ENCODE measurements around the gene KRTAP2-3. TPM values are rescaled to one million over a fixed set of nuclear protein-coding genes. Genes with fewer than 3 reads are reported as not detected.

KRTAP2-3 gene
- total RNA-seq, 2 donors from 2014 or later: not detected

- H3K27ac ChIP-seq: no peak overlapping the region
- H3K36me3 ChIP-seq: no peaks in the 10 kb centered on the region
- H3K4me1 ChIP-seq (ENCODE audit: control insufficient read depth in 1 of 2, low read depth in 2 of 2): no peaks in the 10 kb centered on the region
- H3K27me3 ChIP-seq (replicated peaks; ENCODE audit: insufficient read depth): no peaks in the 10 kb centered on the region
- DNase-seq (ENCODE audit: low spot score) (no peak), ATAC-seq (ENCODE audit: insufficient number of reproducible peaks, low FRiP score, low read depth) (no peak)
- no peaks in the 10 kb centered on the region for H3K9me3 ChIP-seq
- no peak for TF ChIP-seq CTCF (IDR thresholded peaks at IDR 0.05)
- H3K4me3 ChIP-seq: no peak overlapping the region
These were observed 35.2 kb downstream of the KRTAP2-3 start for GRCh38 chr17:41024697-41025096.

GRCh38 chr17:41020336-41020735 is 39.6 kb downstream of the KRTAP2-3 start:
- Histone ChIP-seq H3K9me3 (no peaks in the 10 kb centered on the region), H3K27ac (no peak overlapping the region), H3K4me1 (ENCODE audit: control insufficient read depth in 1 of 2, low read depth in 2 of 2) (no peaks in the 10 kb centered on the region), H3K4me3 (no peak overlapping the region), H3K27me3 (replicated peaks; ENCODE audit: insufficient read depth) (no peaks in the 10 kb centered on the region), H3K36me3 (no peaks in the 10 kb centered on the region)
- DNase-seq (ENCODE audit: low spot score) (no peak), ATAC-seq (ENCODE audit: insufficient number of reproducible peaks, low FRiP score, low read depth) (no peak)
- no peak for TF ChIP-seq CTCF (IDR thresholded peaks at IDR 0.05)

- Histone ChIP-seq H3K4me1 (ENCODE audit: control insufficient read depth in 1 of 2, low read depth in 2 of 2) (no peaks in the 10 kb centered on the region), H3K27me3 (replicated peaks; ENCODE audit: insufficient read depth) (no peaks in the 10 kb centered on the region), H3K27ac (no peak overlapping the region), H3K4me3 (no peak overlapping the region), H3K36me3 (no peaks in the 10 kb centered on the region), H3K9me3 (no peaks in the 10 kb centered on the region)
- no peak for ATAC-seq (ENCODE audit: insufficient number of reproducible peaks, low FRiP score, low read depth)
- TF ChIP-seq CTCF (IDR thresholded peaks at IDR 0.05): no peak
- DNase-seq (ENCODE audit: low spot score): no peak
These were observed 40.5 kb downstream of the KRTAP2-3 start for GRCh38 chr17:41019415-41019814.

- DNase-seq (ENCODE audit: low spot score): no peak
- Histone ChIP-seq H3K27me3 (replicated peaks; ENCODE audit: insufficient read depth) (no peaks in the 10 kb centered on the region), H3K27ac (no peak overlapping the region), H3K9me3 (no peaks in the 10 kb centered on the region), H3K36me3 (no peaks in the 10 kb centered on the region), H3K4me1 (ENCODE audit: control insufficient read depth in 1 of 2, low read depth in 2 of 2) (no peaks in the 10 kb centered on the region), H3K4me3 (no peak overlapping the region)
- no peak for ATAC-seq (ENCODE audit: insufficient number of reproducible peaks, low FRiP score, low read depth)
- TF ChIP-seq CTCF (IDR thresholded peaks at IDR 0.05): no peak
These were observed 41.4 kb downstream of the KRTAP2-3 start for GRCh38 chr17:41018541-41018940.

- DNase-seq (ENCODE audit: low spot score) (no peak), ATAC-seq (ENCODE audit: insufficient number of reproducible peaks, low FRiP score, low read depth) (no peak)
- Histone ChIP-seq H3K27me3 (replicated peaks; ENCODE audit: insufficient read depth) (no peaks in the 10 kb centered on the region), H3K4me3 (no peak overlapping the region), H3K4me1 (ENCODE audit: control insufficient read depth in 1 of 2, low read depth in 2 of 2) (no peaks in the 10 kb centered on the region), H3K36me3 (no peaks in the 10 kb centered on the region), H3K27ac (no peak overlapping the region), H3K9me3 (no peaks in the 10 kb centered on the region)
- TF ChIP-seq CTCF (IDR thresholded peaks at IDR 0.05): no peak
These were observed 43.2 kb downstream of the KRTAP2-3 start for GRCh38 chr17:41016578-41017215.

Measured in thoracic aorta (tissue), 2 donors.